Vagina (tissue), 2 donors: ENCODE measurements around the gene PIEZO1. TPM values are rescaled to one million over a fixed set of nuclear protein-coding genes. Genes with fewer than 3 reads are reported as not detected.

Source experiments
- DNase-seq, 2 donors: peaks; one replicate each; pipeline ENCODE4 v3.0.0-alpha.2; 2017; ENCODE audit errors: extremely low spot score in 2 of 2
- H3K27ac ChIP-seq: fragments of 200-600 bp; sonication (generic); one replicate; pipeline ENCODE4 v1.5.1; 2019
- H3K27me3 ChIP-seq: fragments of 200-600 bp; sonication (generic); one replicate; pipeline ENCODE4 v1.5.1; 2019
- H3K36me3 ChIP-seq, 2 donors: fragments of 200-600 bp; sonication (generic); one replicate each; pipeline ENCODE4 v1.5.1; 2017 to 2019
- H3K4me1 ChIP-seq: fragments of 200-600 bp; sonication (generic); one replicate; pipeline ENCODE4 v1.5.1; 2019
- H3K4me3 ChIP-seq, 2 donors: fragments of 200-600 bp; sonication (generic); 1 replicate in 1 of 2; 2 replicates in 1 of 2; pipeline ENCODE4 v1.5.1; 2016 to 2019
- H3K9me3 ChIP-seq: fragments of 200-600 bp; sonication (generic); one replicate; pipeline ENCODE4 v1.5.1; 2019
- CTCF ChIP-seq, 3 experiments: fragments of 450-650 bp in 2 of 3; fragments of 200-600 bp in 1 of 3; sonication (generic) in 1 of 3; IDR thresholded peaks; one replicate each; pipeline ENCODE4 v1.5.1; 2017 to 2019; ENCODE audit warnings: antibody characterized with exemption in 3 of 3, mild to moderate bottlenecking in 2 of 3, moderate library complexity in 2 of 3
- POLR2A ChIP-seq, 2 donors: fragments of 450-650 bp; IDR thresholded peaks; one replicate each; pipeline ENCODE4 v1.6.1; 2017; ENCODE audit warnings: antibody characterized with exemption in 2 of 2, mild to moderate bottlenecking in 2 of 2, moderate library complexity in 2 of 2
- POLR2AphosphoS5 ChIP-seq, 2 donors: sonication (generic); formaldehyde crosslinking; IDR thresholded peaks; one replicate each; pipeline ENCODE4 v1.9.0; 2017; ENCODE audit warnings: antibody characterized with exemption in 2 of 2, mild to moderate bottlenecking in 2 of 2, low read depth in 1 of 2; ENCODE audit not compliant: insufficient read depth in 1 of 2
- intact Hi-C: fragments of 100-400 bp; cut with DNase I; formaldehyde crosslinking; loops from one replicate; pipeline ENCODE4 v1.15.1; 2023
- total RNA-seq: library from RNA; depleted of rRNA; stranded (reverse); fragments of >200 nt; gene quantifications from one replicate; pipeline ENCODE4 v1.2.3, GENCODE V29; 2016

PIEZO1 gene
- total RNA-seq, 1 donor from 2014 or later: 184 TPM

GRCh38 chr16:88743693-88744576 lies 41.1 kb downstream of the PIEZO1 start:
- H3K9me3 ChIP-seq: no peaks in the 10 kb centered on the region
- H3K4me3 ChIP-seq: no peak overlapping the region
- no peaks in the 10 kb centered on the region for H3K27me3 ChIP-seq
- H3K27ac ChIP-seq: no peak overlapping the region
- TF ChIP-seq POLR2AphosphoS5 (IDR thresholded peaks at IDR 0.05; ENCODE audit: insufficient read depth in 1 of 2, low read depth in 1 of 2): no peak
- no peak for TF ChIP-seq POLR2A (IDR thresholded peaks at IDR 0.05)
- TF ChIP-seq CTCF (IDR thresholded peaks at IDR 0.05): peak; percentile 64 to 84 (median 79)
- intact Hi-C loops: loop anchor here (5.0 to 10.0 kb wide), 2 partner anchors 59 to 978 kb away; partner anchors contain the start of genes SNAI3, VPS9D1 and ZNF276
- H3K4me1 ChIP-seq: peaks cover 65% of the 10 kb centered on the region
- DNase-seq: no peak
- H3K36me3 ChIP-seq: no peaks in the 10 kb centered on the region

- Histone ChIP-seq H3K9me3 (no peaks in the 10 kb centered on the region), H3K27ac (no peak overlapping the region), H3K27me3 (no peaks in the 10 kb centered on the region), H3K36me3 (no peaks in the 10 kb centered on the region), H3K4me3 (no peak overlapping the region), H3K4me1 (peaks cover 72% of the 10 kb centered on the region)
- DNase-seq: no peak
- intact Hi-C loops: loop anchor here (5.0 to 10.0 kb wide), 2 partner anchors 58 to 979 kb away; partner anchors contain the start of genes SNAI3, VPS9D1 and ZNF276
- TF ChIP-seq CTCF (IDR thresholded peaks at IDR 0.05) (no peak), POLR2A (IDR thresholded peaks at IDR 0.05) (no peak), POLR2AphosphoS5 (IDR thresholded peaks at IDR 0.05; ENCODE audit: insufficient read depth in 1 of 2, low read depth in 1 of 2) (no peak)
These were observed 42.0 kb downstream of the PIEZO1 start for GRCh38 chr16:88742896-88743605.

- TF ChIP-seq POLR2A (IDR thresholded peaks at IDR 0.05) (no peak), CTCF (IDR thresholded peaks at IDR 0.05) (no peak)
- H3K36me3 ChIP-seq: no peaks in the 10 kb centered on the region
- H3K4me3 ChIP-seq: no peak overlapping the region
- no peaks in the 10 kb centered on the region for H3K9me3 ChIP-seq
- no peak for DNase-seq
- H3K27me3 ChIP-seq: no peaks in the 10 kb centered on the region
- H3K27ac ChIP-seq: no peak overlapping the region
- peaks cover 65% of the 10 kb centered on the region for H3K4me1 ChIP-seq
- intact Hi-C loops: loop anchor here (5.0 to 10.0 kb wide), 2 partner anchors 57 to 981 kb away; partner anchors contain the start of genes SNAI3, VPS9D1 and ZNF276
These were observed 43.7 kb downstream of the PIEZO1 start for GRCh38 chr16:88741368-88741767.

GRCh38 chr16:88740727-88741055 lies 44.3 kb downstream of the PIEZO1 start:
- H3K36me3 ChIP-seq: no peaks in the 10 kb centered on the region

More at GRCh38 chr16:88740727-88741055, 44.3 kb downstream of the PIEZO1 start:
- TF ChIP-seq CTCF (IDR thresholded peaks at IDR 0.05): no peak
- H3K27me3 ChIP-seq: no peaks in the 10 kb centered on the region
- no peak for DNase-seq
- H3K4me3 ChIP-seq: no peak overlapping the region
- no peak overlapping the region for H3K27ac ChIP-seq
- peaks cover 58% of the 10 kb centered on the region for H3K4me1 ChIP-seq
- H3K9me3 ChIP-seq: no peaks in the 10 kb centered on the region
- intact Hi-C loops: loop anchor here (5.0 to 10.0 kb wide), 2 partner anchors 56 to 982 kb away; partner anchors contain the start of genes SNAI3, VPS9D1 and ZNF276
